ENCODE measurements around the gene RASGRP2.

Gene RASGRP2

DNA sequence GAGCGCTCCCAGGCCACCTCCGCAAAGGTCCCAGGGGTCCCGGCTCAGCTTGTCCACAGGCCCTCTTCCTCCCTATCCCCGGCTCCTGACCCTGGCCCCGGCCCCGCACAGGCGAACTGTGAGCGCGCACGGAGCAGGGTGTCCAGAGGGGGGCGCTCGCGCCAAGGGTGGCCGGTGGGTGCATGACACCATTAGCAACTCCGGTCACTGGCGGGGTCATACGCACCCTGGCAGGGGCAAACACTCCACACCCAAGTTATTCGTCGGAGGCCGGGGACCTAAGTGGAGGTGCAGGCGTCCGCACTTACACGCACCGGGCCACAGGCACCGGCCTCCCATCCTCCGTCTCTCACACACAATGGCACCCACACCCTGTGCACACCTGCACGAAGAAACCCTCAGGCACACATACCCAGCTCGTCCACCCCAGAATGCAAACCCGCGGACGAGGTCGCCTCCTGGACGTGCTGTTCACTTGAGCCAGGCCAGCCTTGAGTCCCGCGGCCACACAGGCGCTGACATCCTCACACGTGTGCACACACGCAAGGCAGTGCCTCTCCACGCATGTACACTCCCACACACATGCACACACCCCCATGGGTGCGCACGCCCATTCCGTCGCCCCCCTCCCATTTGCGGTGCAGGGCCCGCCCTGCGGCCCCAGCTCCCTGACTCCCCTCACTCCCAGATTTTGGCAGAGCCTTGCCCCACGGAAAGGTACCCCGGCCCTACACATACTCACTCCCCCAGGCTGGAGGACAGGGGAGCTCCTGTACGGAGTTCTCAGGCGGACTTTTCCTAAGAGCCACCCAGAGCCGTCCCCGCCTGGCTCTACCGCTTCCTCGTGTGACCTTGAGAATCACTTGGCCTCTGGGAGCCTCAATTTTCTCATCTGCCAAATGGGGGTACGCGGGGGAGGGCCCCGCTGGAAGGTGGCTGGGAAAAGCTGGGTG lies at the start of gene RASGRP2:
Gene RASGRP2, minus strand, starts transcription at position 552 of the 953 bp plus-strand sequence. CDS start 1,276 bp downstream, outside the sequence.
- Histone ChIP-seq H3K9me3 (ENCODE audit: severe bottlenecking) (no peaks in the 10 kb centered on the region), H3K36me3 (no peaks in the 10 kb centered on the region), H3K27me3 (ENCODE audit: insufficient read depth, low read depth, severe bottlenecking) (peaks cover 21% of the 10 kb centered on the region), H3K27ac (no peak within 1 kb of the TSS), H3K4me3 (ENCODE audit: low read depth, low read length) (peak within 1 kb of the TSS; percentile 59)
- TF ChIP-seq, protein P1, sequence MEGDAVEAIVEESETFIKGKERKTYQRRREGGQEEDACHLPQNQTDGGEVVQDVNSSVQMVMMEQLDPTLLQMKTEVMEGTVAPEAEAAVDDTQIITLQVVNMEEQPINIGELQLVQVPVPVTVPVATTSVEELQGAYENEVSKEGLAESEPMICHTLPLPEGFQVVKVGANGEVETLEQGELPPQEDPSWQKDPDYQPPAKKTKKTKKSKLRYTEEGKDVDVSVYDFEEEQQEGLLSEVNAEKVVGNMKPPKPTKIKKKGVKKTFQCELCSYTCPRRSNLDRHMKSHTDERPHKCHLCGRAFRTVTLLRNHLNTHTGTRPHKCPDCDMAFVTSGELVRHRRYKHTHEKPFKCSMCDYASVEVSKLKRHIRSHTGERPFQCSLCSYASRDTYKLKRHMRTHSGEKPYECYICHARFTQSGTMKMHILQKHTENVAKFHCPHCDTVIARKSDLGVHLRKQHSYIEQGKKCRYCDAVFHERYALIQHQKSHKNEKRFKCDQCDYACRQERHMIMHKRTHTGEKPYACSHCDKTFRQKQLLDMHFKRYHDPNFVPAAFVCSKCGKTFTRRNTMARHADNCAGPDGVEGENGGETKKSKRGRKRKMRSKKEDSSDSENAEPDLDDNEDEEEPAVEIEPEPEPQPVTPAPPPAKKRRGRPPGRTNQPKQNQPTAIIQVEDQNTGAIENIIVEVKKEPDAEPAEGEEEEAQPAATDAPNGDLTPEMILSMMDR (IDR thresholded peaks at IDR 0.05; ENCODE audit: low read depth, low read length): peak; percentile 85
- peak; percentile 79 for DNase-seq

- no peak overlapping the region for H3K27ac ChIP-seq
- no peak for DNase-seq
- no peaks in the 10 kb centered on the region for H3K27me3 ChIP-seq (ENCODE audit: insufficient read depth, low read depth, severe bottlenecking)
- no peak overlapping the region for H3K4me3 ChIP-seq (ENCODE audit: low read depth, low read length)
- H3K36me3 ChIP-seq: peaks cover 15% of the 10 kb centered on the region
- no peaks in the 10 kb centered on the region for H3K9me3 ChIP-seq (ENCODE audit: severe bottlenecking)
- TF ChIP-seq, protein P1 (IDR thresholded peaks at IDR 0.05; ENCODE audit: low read depth, low read length): no peak
Measured at GRCh38 chr11:64792482-64792881, 48.5 kb upstream of the RASGRP2 start.

DNA sequence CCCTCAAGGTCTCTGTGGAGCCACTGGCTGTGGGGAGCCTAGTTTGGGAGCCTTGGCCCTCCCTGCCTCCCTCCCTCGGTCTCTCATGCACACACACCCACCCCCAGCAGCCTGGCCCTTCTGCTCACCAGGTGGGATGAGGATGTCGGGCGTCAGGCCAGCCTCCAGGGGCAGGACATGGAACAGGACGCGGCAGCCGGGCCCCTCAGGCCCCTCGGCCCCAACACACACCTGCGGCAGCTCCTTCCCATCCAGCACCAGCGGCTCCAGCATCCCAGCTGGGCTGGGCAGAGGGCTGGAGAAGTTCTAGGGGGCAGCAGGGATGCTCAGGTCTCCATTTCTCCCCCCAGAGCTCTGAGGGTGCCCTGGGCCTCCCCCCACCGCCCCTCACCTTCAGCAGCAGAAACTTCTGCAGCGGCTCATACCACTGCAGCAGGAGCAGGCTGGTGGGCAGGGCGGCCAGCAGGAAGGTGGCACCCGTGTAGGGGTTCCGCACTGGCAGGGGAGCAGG lies 47.9 kb upstream of the RASGRP2 start:
- no peak for DNase-seq
- H3K36me3 ChIP-seq: peaks cover 15% of the 10 kb centered on the region
- no peaks in the 10 kb centered on the region for H3K9me3 ChIP-seq (ENCODE audit: severe bottlenecking)
- H3K27ac ChIP-seq: no peak overlapping the region
- H3K4me3 ChIP-seq (ENCODE audit: low read depth, low read length): no peak overlapping the region
- TF ChIP-seq, protein P1 (IDR thresholded peaks at IDR 0.05; ENCODE audit: low read depth, low read length): no peak
- no peaks in the 10 kb centered on the region for H3K27me3 ChIP-seq (ENCODE audit: insufficient read depth, low read depth, severe bottlenecking)

DNA sequence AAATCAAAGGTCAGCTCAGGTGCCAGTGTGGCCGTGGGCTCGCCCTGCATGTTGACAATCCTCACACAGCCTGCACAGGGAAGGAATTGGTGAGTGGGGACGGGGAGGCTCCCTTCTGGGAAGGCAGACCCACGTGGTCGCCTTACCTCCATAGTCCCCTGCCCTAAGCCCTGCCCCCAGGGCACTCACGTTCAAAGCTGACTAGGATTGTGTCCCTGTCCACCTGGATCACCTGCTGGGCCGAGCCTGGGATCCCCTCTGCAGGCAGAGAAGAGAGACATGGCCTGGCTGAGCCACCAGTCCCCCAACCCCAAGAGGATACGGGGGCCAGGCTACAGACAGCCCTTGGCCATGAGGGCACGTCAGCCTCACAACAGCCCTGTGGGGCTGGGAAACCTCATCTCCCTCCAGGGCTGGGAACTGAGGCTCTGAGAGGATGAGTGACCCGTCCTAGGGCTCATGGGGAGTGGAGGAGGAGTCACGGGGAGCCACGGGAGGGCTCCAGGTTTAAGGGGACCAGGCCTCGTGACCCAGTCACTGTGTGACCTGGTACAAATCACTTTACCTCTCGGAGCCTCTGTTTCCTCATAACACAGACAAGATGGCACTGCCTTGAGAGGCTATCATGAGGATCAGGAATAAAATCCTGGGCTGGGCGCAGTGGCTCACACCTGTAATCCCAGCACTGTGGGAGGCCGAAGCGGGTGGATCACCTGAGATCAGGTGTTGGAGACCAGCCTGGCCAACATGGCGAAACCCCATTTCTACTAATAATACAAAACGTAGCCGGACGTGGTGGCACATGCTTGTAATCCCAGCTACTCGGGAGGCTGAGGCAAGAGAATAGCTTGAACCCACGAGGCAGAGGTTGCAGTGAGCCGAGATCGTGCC lies 46.5 kb upstream of the RASGRP2 start:
- TF ChIP-seq, protein P1 (IDR thresholded peaks at IDR 0.05; ENCODE audit: low read depth, low read length): no peak

DNA sequence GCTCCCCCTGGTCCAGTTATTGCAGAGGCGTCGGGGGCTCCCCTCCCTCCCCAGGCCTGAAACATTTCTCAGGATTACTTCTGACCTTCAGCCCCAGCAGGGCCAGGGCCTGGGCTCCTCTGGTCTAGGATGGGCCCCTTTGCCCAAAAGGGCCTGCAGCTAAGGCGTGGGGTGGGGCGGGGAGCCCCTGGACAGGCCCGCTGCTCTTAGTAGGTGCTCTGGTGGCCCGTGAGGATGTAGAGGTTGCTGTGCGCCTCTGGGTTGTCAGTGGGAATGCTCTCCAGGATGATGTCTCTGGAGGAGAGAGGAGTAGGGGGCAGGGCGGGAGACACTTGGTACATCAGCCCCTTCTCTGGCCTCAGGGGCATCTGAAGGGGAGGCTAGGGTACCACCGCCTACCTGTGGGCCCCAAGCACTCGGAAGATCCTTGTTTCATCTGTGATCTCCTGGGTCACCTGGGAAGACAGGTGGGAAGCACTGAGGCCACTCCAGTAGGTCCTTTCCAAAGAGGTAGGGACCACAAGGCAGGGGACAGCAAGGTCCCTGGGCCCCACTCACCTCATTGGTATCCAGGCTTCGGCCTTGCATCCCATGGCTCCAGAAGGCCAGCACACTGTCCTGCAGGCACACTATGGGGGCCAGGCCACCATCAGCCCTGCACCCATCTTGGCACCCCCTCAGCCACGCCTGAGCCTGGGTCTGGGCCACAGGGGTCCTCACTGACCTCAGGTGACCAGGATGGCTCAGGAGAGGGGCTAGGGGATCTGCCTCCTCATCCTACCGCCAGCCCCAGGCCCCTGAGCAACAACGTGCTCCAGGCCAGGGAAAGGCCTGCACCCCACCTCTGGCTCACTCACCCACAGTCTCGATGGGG lies 45.6 kb upstream of the RASGRP2 start:
- Histone ChIP-seq H3K27me3 (ENCODE audit: insufficient read depth, low read depth, severe bottlenecking) (no peaks in the 10 kb centered on the region), H3K4me3 (ENCODE audit: low read depth, low read length) (no peak overlapping the region), H3K9me3 (ENCODE audit: severe bottlenecking) (no peaks in the 10 kb centered on the region), H3K27ac (no peak overlapping the region), H3K36me3 (peaks cover 8% of the 10 kb centered on the region)
- TF ChIP-seq, protein P1 (IDR thresholded peaks at IDR 0.05; ENCODE audit: low read depth, low read length): no peak
- DNase-seq: no peak

More for the DNA sequence above, 46.5 kb upstream of the RASGRP2 start:
- DNase-seq: no peak
- H3K9me3 ChIP-seq (ENCODE audit: severe bottlenecking): no peaks in the 10 kb centered on the region
- no peaks in the 10 kb centered on the region for H3K27me3 ChIP-seq (ENCODE audit: insufficient read depth, low read depth, severe bottlenecking)
- peaks cover 8% of the 10 kb centered on the region for H3K36me3 ChIP-seq
- no peak overlapping the region for H3K27ac ChIP-seq
- H3K4me3 ChIP-seq (ENCODE audit: low read depth, low read length): no peak overlapping the region

Data from WERI-Rb-1 (cell line).